Brain microvascular endothelial cell (primary cell): ENCODE measurements around the gene UCKL1.
"Not testable (repeated sequence)": the region's sequence is repeated elsewhere in the genome, so short reads cannot be mapped to it uniquely, and the experiment has no call there.

Experiments
- DNase-seq: peaks from one replicate; pipeline ENCODE4 v3.0.0-alpha.2; 2020
- H3K27ac ChIP-seq: fragments of 250-450 bp; sonication (Bioruptor Pico); 2 replicates; pipeline ENCODE4 v1.5.1; 2020; ENCODE audit warnings: mild to moderate bottlenecking, moderate library complexity
- H3K27me3 ChIP-seq: fragments of 250-450 bp; sonication (Bioruptor Pico); replicated peaks from 2 replicates; pipeline ENCODE4 v1.5.1; 2020; ENCODE audit warnings: mild to moderate bottlenecking
- H3K36me3 ChIP-seq: fragments of 250-450 bp; sonication (Bioruptor Pico); replicated peaks from 2 replicates; pipeline ENCODE4 v1.5.1; 2020; ENCODE audit warnings: mild to moderate bottlenecking
- H3K4me3 ChIP-seq: 2 replicates; pipeline ENCODE4 v1.5.1; 2011; ENCODE audit warnings: low read depth, mild to moderate bottlenecking, control low read depth, low read length, moderate library complexity
- CTCF ChIP-seq: IDR thresholded peaks from 2 replicates; pipeline ENCODE4 v1.5.1; 2011; ENCODE audit warnings: low read depth, mild to moderate bottlenecking, moderate library complexity, low read length, control low read depth, inconsistent platforms; ENCODE audit errors: missing control alignments
- in situ Hi-C: cut with HindIII; loops from 2 replicates; pipeline ENCODE4 v1.10.0; 2017; ENCODE audit warnings: low sequenced_read_pairs, low pct_ligation_motif_present

The UCKL1 gene

GRCh38 chr20:63961664-63962425 is 5.6 kb upstream of the UCKL1 start:
- Histone ChIP-seq H3K4me3 (no peak overlapping the region), H3K36me3 (peaks cover 54% of the 10 kb centered on the region), H3K27me3 (no peaks in the 10 kb centered on the region), H3K27ac (no peak overlapping the region)
- no peak for DNase-seq
- no peak for TF ChIP-seq CTCF
- in situ Hi-C loops: no loop called here

GRCh38 chr20:63960654-63961621 is 4.7 kb upstream of the UCKL1 start:
- DNase-seq, H3K4me3 ChIP-seq, H3K27ac ChIP-seq, H3K27me3 ChIP-seq, in situ Hi-C loops: not testable (repeated sequence)
- peaks cover 45% of the 10 kb centered on the region for H3K36me3 ChIP-seq

- in situ Hi-C loops: no loop called here
- no peak for DNase-seq
- peaks cover 45% of the 10 kb centered on the region for H3K36me3 ChIP-seq
These were observed 3.5 kb upstream of the UCKL1 start for GRCh38 chr20:63959699-63960075.

GRCh38 chr20:63958964-63959698 is 2.9 kb upstream of the UCKL1 start:
- Histone ChIP-seq H3K36me3 (peaks cover 40% of the 10 kb centered on the region), H3K27me3 (no peaks in the 10 kb centered on the region), H3K4me3 (no peak overlapping the region), H3K27ac (no peak overlapping the region)
- DNase-seq: no peak
- in situ Hi-C loops: no loop called here
- no peak for TF ChIP-seq CTCF

More at GRCh38 chr20:63959699-63960075, 3.5 kb upstream of the UCKL1 start:
- Histone ChIP-seq H3K4me3 (no peak overlapping the region), H3K27ac (no peak overlapping the region), H3K27me3 (no peaks in the 10 kb centered on the region)
- TF ChIP-seq CTCF: no peak

GRCh38 chr20:63958471-63958870 is 2.3 kb upstream of the UCKL1 start:
- TF ChIP-seq CTCF: no peak
- Histone ChIP-seq H3K27ac (no peak overlapping the region), H3K36me3 (peaks cover 33% of the 10 kb centered on the region)

More at GRCh38 chr20:63958471-63958870, 2.3 kb upstream of the UCKL1 start:
- Histone ChIP-seq H3K4me3 (no peak overlapping the region), H3K27me3 (no peaks in the 10 kb centered on the region)
- no peak for DNase-seq
- in situ Hi-C loops: no loop called here
